IPS DF 6.9 (cell line): Measurements from ENCODE around the gene ELF2.
"Not testable (repeated sequence)": the region's sequence is repeated elsewhere in the genome, so short reads cannot be mapped to it uniquely, and the experiment has no call there.

ENCODE experiments used
- DNase-seq: peaks from one replicate; pipeline ENCODE4 v3.0.0-alpha.2; 2013; ENCODE audit warnings: low read depth, low spot score
- H3K27ac ChIP-seq: one replicate; pipeline ENCODE4 v1.5.1; 2013; ENCODE audit warnings: low read length, control low read depth
- H3K27me3 ChIP-seq: 2 replicates; pipeline ENCODE4 v1.6.1; 2013; ENCODE audit warnings: mild to moderate bottlenecking, low read length; ENCODE audit not compliant: control insufficient read depth, insufficient read depth
- H3K36me3 ChIP-seq: 2 replicates; pipeline ENCODE4 v1.6.1; 2013; ENCODE audit warnings: low read length; ENCODE audit not compliant: control insufficient read depth, insufficient read depth
- H3K4me1 ChIP-seq: 2 replicates; pipeline ENCODE4 v1.6.1; 2013; ENCODE audit warnings: low read length; ENCODE audit not compliant: control insufficient read depth, insufficient read depth
- H3K4me3 ChIP-seq: 2 replicates; pipeline ENCODE4 v1.5.1; 2013; ENCODE audit warnings: mild to moderate bottlenecking, low read length
- H3K9me3 ChIP-seq: 2 replicates; pipeline ENCODE4 v1.6.1; 2013; ENCODE audit warnings: low read length, inconsistent platforms; ENCODE audit not compliant: control insufficient read depth, insufficient read depth
- WGBS: extraction: QIAGEN DNeasy Blood & Tissue Kit; methylation state at CpG from one replicate; pipeline ENCODE4 v1.1.7; 2013; ENCODE audit warnings: mixed read lengths, missing lambda C conversion rate; ENCODE audit not compliant: insufficient read length, insufficient coverage; 5-methylcytosine and 5-hydroxymethylcytosine counted together

The ELF2 gene

DNA sequence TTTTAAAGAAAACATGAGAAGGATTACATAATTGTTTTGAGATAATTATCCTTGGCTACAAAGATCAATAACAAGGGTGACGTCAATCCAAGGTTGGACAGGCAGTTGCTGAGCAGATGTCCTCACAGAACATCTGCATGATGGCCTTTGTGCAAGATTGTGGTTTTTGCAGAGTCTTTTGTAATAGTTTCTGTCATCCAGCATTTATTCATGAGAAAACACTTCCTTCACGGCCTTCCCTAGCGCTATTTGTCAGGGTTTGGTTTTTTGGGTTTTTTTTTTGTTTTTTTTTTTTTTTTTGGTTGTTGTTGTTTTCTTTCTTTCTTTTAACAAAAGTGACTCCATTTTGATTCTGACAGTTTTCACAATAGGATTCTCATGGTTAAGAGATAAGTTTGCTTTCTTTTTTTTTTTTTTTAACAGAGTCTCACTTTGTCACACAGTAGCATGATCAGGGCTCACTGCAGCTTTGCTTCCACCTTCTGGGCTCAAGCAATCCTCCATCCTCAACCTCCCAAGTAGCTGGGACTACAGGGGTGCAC lies 31.5 kb upstream of the ELF2 start:
- DNase-seq, result no peak
- no peaks in the 10 kb centered on the region for H3K9me3 ChIP-seq
- no peak overlapping the region for H3K27ac ChIP-seq
- no peaks in the 10 kb centered on the region; the same call in 1 of the 2 replicates for H3K27me3 ChIP-seq
- no peaks in the 10 kb centered on the region for H3K4me1 ChIP-seq
- no CpG with 5 or more reads among the region's 3 CpGs for WGBS
- no peaks in the 10 kb centered on the region for H3K36me3 ChIP-seq
- no peak overlapping the region for H3K4me3 ChIP-seq

DNA sequence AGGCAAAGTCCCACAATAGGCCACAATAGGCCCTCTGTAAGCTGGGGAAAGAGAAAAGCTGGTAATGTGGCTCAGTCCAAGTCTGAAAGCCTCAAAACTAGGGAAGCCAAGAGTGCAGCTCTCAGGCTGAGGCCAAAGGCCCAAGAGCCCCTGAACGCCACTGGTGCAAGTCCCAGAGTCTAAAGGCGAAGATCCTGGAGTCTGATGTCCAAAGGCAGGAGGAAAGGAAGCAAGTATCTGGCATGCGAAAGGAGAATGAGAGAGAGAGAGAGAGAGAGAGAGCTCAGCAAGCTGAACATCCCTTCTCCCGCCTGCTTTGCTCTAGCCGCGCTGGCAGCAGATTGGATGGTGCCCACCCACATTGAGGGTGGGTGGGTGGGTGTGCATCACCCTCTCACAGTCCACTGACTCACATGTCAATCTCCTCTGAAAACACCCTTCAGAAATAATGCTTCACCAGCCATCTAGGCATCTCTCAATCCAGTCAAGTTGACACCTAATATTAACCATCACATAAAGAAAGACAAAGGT lies 30.9 kb upstream of the ELF2 start:
- no peak for DNase-seq
- Histone ChIP-seq H3K36me3 (no peaks in the 10 kb centered on the region), H3K4me1 (no peaks in the 10 kb centered on the region), H3K9me3 (no peaks in the 10 kb centered on the region), H3K27me3 (no peaks in the 10 kb centered on the region; the same call in 1 of the 2 replicates), H3K4me3 (no peak overlapping the region), H3K27ac (no peak overlapping the region)
- no CpG with 5 or more reads among the region's 6 CpGs for WGBS

DNA sequence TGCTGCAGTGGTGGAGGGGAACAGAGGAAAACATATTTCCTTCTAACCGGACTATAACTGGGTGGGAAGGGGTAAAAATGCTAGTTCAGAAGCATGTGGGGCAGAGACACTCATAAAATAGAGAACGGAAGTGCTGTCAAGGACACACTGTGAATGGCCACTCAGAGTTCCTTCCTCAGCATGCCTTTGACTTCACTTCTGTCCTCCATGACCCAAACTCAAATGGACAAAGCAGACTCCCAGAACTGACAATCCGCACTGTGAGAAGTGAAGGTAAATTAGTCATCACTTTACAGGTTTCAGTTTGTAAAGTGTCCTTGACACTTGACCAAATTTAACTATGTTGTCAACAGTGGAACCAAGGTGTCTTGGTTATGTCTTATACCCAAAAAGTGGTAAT lies 30.2 kb upstream of the ELF2 start:
- Histone ChIP-seq H3K36me3 (no peaks in the 10 kb centered on the region), H3K9me3 (no peaks in the 10 kb centered on the region), H3K27ac (no peak overlapping the region), H3K4me1 (no peaks in the 10 kb centered on the region), H3K4me3 (no peak overlapping the region), H3K27me3 (no peaks in the 10 kb centered on the region; the same call in 1 of the 2 replicates)
- DNase-seq, result no peak
- WGBS, result no CpG with 5 or more reads among the region's 3 CpGs

DNA sequence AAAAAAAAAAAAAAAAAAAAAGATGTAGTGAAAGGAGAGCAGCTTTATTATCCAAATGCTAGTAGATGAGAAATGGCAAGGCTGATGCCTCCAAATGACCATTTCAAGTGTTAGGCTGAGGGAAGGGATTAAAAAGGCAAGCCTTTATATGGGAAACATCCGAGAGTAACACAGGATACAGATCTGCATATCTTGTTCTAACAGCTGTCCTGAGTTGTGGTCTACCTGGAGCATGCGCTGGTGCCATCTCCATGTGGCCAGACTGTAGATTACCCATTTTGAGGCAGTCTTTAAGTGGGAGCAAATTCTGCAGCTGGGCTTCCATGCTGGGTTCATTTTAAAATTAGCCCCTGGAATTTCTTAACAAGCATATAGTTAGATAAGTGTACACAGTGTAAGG lies 26.0 kb upstream of the ELF2 start:
- Histone ChIP-seq H3K36me3 (no peaks in the 10 kb centered on the region), H3K9me3 (no peaks in the 10 kb centered on the region), H3K4me3 (no peak overlapping the region), H3K27ac (no peak overlapping the region), H3K27me3 (no peaks in the 10 kb centered on the region; the same call in 1 of the 2 replicates), H3K4me1 (no peaks in the 10 kb centered on the region)
- WGBS, result no CpG with 5 or more reads among the region's 2 CpGs
- DNase-seq, result no peak

DNA sequence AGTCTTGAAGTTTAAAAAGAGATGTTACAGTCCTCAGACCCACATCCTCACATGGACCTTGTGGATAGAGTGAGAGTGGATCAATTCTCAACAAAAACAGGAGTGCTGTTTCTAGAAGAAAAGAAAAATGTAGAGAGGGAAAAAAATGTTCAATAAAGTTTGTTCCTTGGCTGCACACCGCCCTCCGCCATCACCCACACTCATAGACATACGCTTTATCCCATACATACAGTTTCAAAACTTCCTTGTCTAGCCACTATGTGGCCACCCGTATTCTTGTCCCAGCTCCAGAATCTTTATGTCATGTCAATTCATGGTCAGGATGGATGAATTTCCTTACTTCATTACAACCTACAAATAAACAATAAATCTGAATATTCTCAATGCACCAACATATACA lies 23.5 kb upstream of the ELF2 start:
- no CpG with 5 or more reads among the region's 4 CpGs for WGBS
- Histone ChIP-seq H3K27me3 (no peaks in the 10 kb centered on the region), H3K4me1 (no peaks in the 10 kb centered on the region), H3K9me3 (no peaks in the 10 kb centered on the region), H3K36me3 (no peaks in the 10 kb centered on the region), H3K4me3 (no peak overlapping the region), H3K27ac (no peak overlapping the region)
- no peak for DNase-seq

DNA sequence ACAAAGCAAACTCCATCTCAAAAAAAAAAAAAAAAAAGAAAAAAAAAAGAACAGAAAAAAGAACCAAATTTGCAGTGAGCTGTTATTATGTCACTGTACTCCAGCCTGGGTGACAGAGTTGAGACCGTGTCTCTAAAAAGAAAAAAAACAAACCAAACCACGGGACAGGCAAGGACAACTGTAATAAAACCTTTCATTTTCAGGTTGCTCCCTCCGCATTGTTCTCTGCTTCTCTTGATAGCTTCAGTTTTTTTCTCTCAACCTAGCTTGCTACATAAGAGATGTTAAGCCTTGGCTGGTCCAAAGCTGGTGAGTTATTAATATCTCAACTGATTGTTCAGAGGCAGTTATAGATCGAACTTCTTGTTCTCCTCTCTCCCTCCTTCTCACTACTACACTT lies 23.1 kb upstream of the ELF2 start:
- DNase-seq, result no peak
- Histone ChIP-seq H3K4me1 (no peaks in the 10 kb centered on the region), H3K4me3 (no peak overlapping the region), H3K27me3 (no peaks in the 10 kb centered on the region), H3K36me3 (no peaks in the 10 kb centered on the region), H3K27ac (no peak overlapping the region), H3K9me3 (no peaks in the 10 kb centered on the region)
- no CpG with 5 or more reads among the region's 4 CpGs for WGBS

DNA sequence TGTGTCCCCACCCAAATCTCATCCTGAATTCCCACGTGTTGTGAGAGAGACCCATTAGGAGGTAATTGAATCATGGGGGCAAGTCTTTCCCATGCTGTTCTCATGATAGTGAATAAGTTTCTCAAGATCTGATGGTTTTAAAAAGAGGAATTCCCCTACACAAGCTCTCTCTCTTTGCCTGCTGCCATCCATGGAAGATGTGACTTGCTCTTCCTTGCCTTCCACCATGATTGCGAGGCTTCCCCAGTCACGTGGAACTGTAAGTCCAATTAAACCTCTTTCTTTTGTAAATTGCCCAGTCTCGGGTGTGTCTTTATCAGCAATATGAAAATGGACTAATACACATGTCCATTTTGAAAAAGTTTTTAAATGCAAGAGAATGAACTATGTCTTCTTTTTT lies 20.2 kb upstream of the ELF2 start:
- not testable (repeated sequence) for H3K4me3 ChIP-seq, H3K36me3 ChIP-seq, H3K9me3 ChIP-seq, H3K4me1 ChIP-seq, H3K27ac ChIP-seq, H3K27me3 ChIP-seq, DNase-seq
- no CpG with 5 or more reads among the region's 4 CpGs for WGBS

DNA sequence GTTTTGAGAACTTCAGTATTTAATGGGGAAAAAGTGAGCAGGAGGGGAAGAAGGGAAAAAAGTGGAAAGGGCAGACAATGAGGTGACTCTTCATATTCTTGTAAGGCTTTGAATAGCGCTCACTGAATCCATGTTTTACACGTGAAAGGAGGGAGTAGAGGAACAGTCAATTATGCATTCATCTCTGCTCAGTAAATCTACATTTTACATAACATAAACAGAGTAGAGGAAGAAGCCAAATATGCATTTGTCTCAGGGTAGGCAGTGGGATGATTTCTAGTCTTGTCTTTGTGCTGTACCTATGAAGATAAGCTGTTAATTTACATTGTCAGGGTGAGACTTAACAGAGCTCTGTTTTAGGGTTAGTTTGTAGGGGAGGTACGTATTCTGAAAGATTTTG lies 19.4 kb upstream of the ELF2 start:
- H3K27me3 ChIP-seq, result no peaks in the 10 kb centered on the region
- WGBS, result no CpG with 5 or more reads among the region's 3 CpGs
- H3K36me3 ChIP-seq, result no peaks in the 10 kb centered on the region
- no peak overlapping the region for H3K4me3 ChIP-seq
- H3K27ac ChIP-seq, result no peak overlapping the region
- H3K4me1 ChIP-seq, result no peaks in the 10 kb centered on the region
- no peaks in the 10 kb centered on the region for H3K9me3 ChIP-seq
- DNase-seq, result no peak

DNA sequence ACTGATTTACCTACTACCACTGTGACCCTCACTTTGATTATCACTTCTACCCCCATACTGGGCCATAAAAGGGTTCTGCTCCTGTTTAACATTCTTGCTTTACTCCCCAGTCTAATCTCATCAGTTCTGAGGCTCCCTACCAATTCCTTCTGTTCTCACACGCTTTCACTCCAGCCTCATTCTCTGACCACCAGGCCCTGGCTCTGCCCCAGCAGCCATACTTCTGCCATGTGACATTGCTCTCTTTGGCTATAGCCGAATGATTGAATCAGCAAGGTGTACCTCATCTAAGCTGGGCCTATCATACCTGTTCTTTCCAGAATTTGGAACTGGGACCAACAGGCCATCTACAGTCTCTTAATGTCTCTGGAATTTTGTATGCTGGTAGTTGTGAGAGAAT lies 14.4 kb upstream of the ELF2 start:
- Histone ChIP-seq H3K27me3 (no peaks in the 10 kb centered on the region), H3K27ac (no peak overlapping the region), H3K4me3 (no peak overlapping the region), H3K9me3 (no peaks in the 10 kb centered on the region), H3K36me3 (no peaks in the 10 kb centered on the region), H3K4me1 (no peaks in the 10 kb centered on the region)
- no CpG with 5 or more reads among the region's 2 CpGs for WGBS
- DNase-seq, result no peak

DNA sequence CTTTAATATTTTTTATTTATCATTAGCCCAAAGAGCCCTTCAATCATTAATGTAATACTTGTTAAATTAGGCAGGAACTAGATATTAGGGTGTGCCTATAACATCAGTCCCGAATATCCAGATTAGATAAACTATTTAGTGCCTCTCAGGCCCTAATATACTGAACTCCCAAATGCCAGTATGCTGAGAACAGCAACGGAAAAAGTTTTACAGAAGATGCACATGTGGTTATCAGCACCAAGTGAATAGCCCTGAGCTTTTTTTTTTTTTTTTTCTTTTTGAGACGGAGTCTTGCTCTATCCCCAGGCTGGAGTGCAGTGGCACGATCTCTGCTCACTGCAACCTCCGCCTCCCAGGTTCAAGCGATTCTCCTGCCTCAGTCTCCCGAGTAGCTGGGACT lies 13.0 kb upstream of the ELF2 start:
- no peaks in the 10 kb centered on the region for H3K27me3 ChIP-seq
- H3K9me3 ChIP-seq, result no peaks in the 10 kb centered on the region
- no peaks in the 10 kb centered on the region for H3K4me1 ChIP-seq
- WGBS, result no CpG with 5 or more reads among the region's 7 CpGs
- H3K27ac ChIP-seq, result no peak overlapping the region
- no peaks in the 10 kb centered on the region for H3K36me3 ChIP-seq
- no peak overlapping the region for H3K4me3 ChIP-seq
- DNase-seq, result no peak

DNA sequence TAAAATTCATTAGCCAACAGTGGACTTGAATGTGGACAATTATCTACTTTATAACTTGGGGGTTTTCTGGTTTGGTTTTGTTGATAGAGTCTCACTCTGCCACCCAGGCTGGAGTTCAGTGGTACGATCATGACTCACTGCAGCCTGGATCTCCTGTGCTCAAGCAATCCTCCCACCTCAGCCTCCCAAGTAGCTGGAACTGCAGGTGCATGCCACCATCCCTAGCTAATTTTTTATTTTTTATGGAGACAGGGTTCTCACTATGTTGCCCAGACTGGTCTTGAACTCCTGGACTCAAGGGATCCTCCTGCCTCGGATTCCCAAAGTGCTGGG lies 12.4 kb upstream of the ELF2 start:
- Histone ChIP-seq H3K4me1 (no peaks in the 10 kb centered on the region), H3K4me3 (no peak overlapping the region), H3K27me3 (no peaks in the 10 kb centered on the region), H3K27ac (no peak overlapping the region), H3K9me3 (no peaks in the 10 kb centered on the region), H3K36me3 (no peaks in the 10 kb centered on the region)
- DNase-seq, result no peak
- no CpG with 5 or more reads among the region's 2 CpGs for whole genome bisulfite sequencing
